ENCODE measurements around the gene HSD17B4. TPM values are rescaled to one million over a fixed set of nuclear protein-coding genes. Genes with fewer than 3 reads are reported as not detected.
"Not testable (repeated sequence)": the region's sequence is repeated elsewhere in the genome, so short reads cannot be mapped to it uniquely, and the experiment has no call there.

Gene HSD17B4
- total RNA-seq, 1 experiment from 2014 or later: 107 TPM

GRCh38 chr5:119439632-119440031 is 12.7 kb upstream of the HSD17B4 start:
- H3K4me3 ChIP-seq; H3K36me3 ChIP-seq; H3K27ac ChIP-seq; H3K9me3 ChIP-seq (replicated peaks); H3K4me1 ChIP-seq (replicated peaks); DNase-seq (ENCODE audit: low read depth in 1 of 2, low spot score in 2 of 2); H3K27me3 ChIP-seq (replicated peaks): not testable (repeated sequence)

GRCh38 chr5:119444643-119445042 is 7.7 kb upstream of the HSD17B4 start:
- H3K4me3 ChIP-seq; H3K4me1 ChIP-seq (replicated peaks); H3K9me3 ChIP-seq (replicated peaks); DNase-seq (ENCODE audit: low read depth in 1 of 2, low spot score in 2 of 2); H3K27me3 ChIP-seq (replicated peaks); H3K27ac ChIP-seq; H3K36me3 ChIP-seq: not testable (repeated sequence)

- Histone ChIP-seq H3K27me3 (replicated peaks) (no peaks in the 10 kb centered on the region), H3K9me3 (replicated peaks) (no peaks in the 10 kb centered on the region), H3K4me1 (replicated peaks) (no peaks in the 10 kb centered on the region), H3K27ac (no peak overlapping the region), H3K36me3 (no peaks in the 10 kb centered on the region), H3K4me3 (no peak overlapping the region)
- DNase-seq (ENCODE audit: low read depth in 1 of 2, low spot score in 2 of 2): no peak
Observed at GRCh38 chr5:119445544-119445943, 6.8 kb upstream of the HSD17B4 start.

- H3K27me3 ChIP-seq (replicated peaks): no peaks in the 10 kb centered on the region
- no peaks in the 10 kb centered on the region for H3K36me3 ChIP-seq
- no peaks in the 10 kb centered on the region; the same call in 1 of the 2 replicates for H3K9me3 ChIP-seq (replicated peaks)
- peaks cover 4% of the 10 kb centered on the region; the same call in 1 of the 2 replicates for H3K4me1 ChIP-seq (replicated peaks)
- H3K27ac ChIP-seq: no peak overlapping the region
- no peak overlapping the region for H3K4me3 ChIP-seq
- DNase-seq (ENCODE audit: low read depth in 1 of 2, low spot score in 2 of 2): no peak
Observed at GRCh38 chr5:119449882-119450281, 2.4 kb upstream of the HSD17B4 start.

GRCh38 chr5:119450627-119451026 is 1.7 kb upstream of the HSD17B4 start:
- H3K4me3 ChIP-seq; H3K4me1 ChIP-seq (replicated peaks); H3K36me3 ChIP-seq; H3K9me3 ChIP-seq (replicated peaks); H3K27me3 ChIP-seq (replicated peaks); H3K27ac ChIP-seq; DNase-seq (ENCODE audit: low read depth in 1 of 2, low spot score in 2 of 2): not testable (repeated sequence)

- Histone ChIP-seq H3K9me3 (replicated peaks) (no peaks in the 10 kb centered on the region; the same call in 1 of the 2 replicates), H3K27ac (no peak overlapping the region), H3K4me3 (no peak overlapping the region), H3K36me3 (no peaks in the 10 kb centered on the region), H3K27me3 (replicated peaks) (no peaks in the 10 kb centered on the region), H3K4me1 (replicated peaks) (peaks cover 4% of the 10 kb centered on the region; the same call in 1 of the 2 replicates)
- DNase-seq (ENCODE audit: low read depth in 1 of 2, low spot score in 2 of 2): no peak
Observed at GRCh38 chr5:119451561-119451960, 736 bp upstream of the HSD17B4 start.

GRCh38 chr5:119452060-119452372 is 281 bp upstream of the HSD17B4 start:
- peaks cover 2% of the 10 kb centered on the region for H3K36me3 ChIP-seq
- DNase-seq (ENCODE audit: low read depth in 1 of 2, low spot score in 2 of 2): no peak
- H3K4me3 ChIP-seq: peak overlapping the region; percentile 70
- H3K9me3 ChIP-seq (replicated peaks): no peaks in the 10 kb centered on the region; the same call in 1 of the 2 replicates
- no peak overlapping the region for H3K27ac ChIP-seq
- H3K4me1 ChIP-seq (replicated peaks): peaks cover 4% of the 10 kb centered on the region; the same call in 1 of the 2 replicates
- H3K27me3 ChIP-seq (replicated peaks): no peaks in the 10 kb centered on the region

- H3K4me1 ChIP-seq (replicated peaks): peaks cover 4% of the 10 kb centered on the region; the same call in 1 of the 2 replicates
- no peak for DNase-seq (ENCODE audit: low read depth in 1 of 2, low spot score in 2 of 2)
- H3K36me3 ChIP-seq: peaks cover 5% of the 10 kb centered on the region
- peak overlapping the region; percentile 70 for H3K4me3 ChIP-seq
- no peaks in the 10 kb centered on the region; the same call in 1 of the 2 replicates for H3K9me3 ChIP-seq (replicated peaks)
- no peak overlapping the region for H3K27ac ChIP-seq
- no peaks in the 10 kb centered on the region for H3K27me3 ChIP-seq (replicated peaks)
Observed at GRCh38 chr5:119453040-119453373, 710 bp downstream of the HSD17B4 start.

GRCh38 chr5:119454171-119454570 is 1.9 kb downstream of the HSD17B4 start:
- H3K36me3 ChIP-seq: peaks cover 5% of the 10 kb centered on the region
- no peak for DNase-seq (ENCODE audit: low read depth in 1 of 2, low spot score in 2 of 2)
- H3K27me3 ChIP-seq (replicated peaks): no peaks in the 10 kb centered on the region
- H3K4me3 ChIP-seq: no peak overlapping the region
- H3K9me3 ChIP-seq (replicated peaks): no peaks in the 10 kb centered on the region; the same call in 1 of the 2 replicates
- H3K27ac ChIP-seq: no peak overlapping the region
- H3K4me1 ChIP-seq (replicated peaks): peaks cover 4% of the 10 kb centered on the region; the same call in 1 of the 2 replicates

- H3K4me1 ChIP-seq (replicated peaks): no peaks in the 10 kb centered on the region
- no peak for DNase-seq (ENCODE audit: low read depth in 1 of 2, low spot score in 2 of 2)
- H3K36me3 ChIP-seq: peaks cover 5% of the 10 kb centered on the region
- H3K27me3 ChIP-seq (replicated peaks): no peaks in the 10 kb centered on the region
- no peak overlapping the region for H3K27ac ChIP-seq
- no peaks in the 10 kb centered on the region for H3K9me3 ChIP-seq (replicated peaks)
- H3K4me3 ChIP-seq: no peak overlapping the region
Observed at GRCh38 chr5:119458911-119459632, 6.8 kb downstream of the HSD17B4 start.

- Histone ChIP-seq H3K36me3 (no peaks in the 10 kb centered on the region), H3K27me3 (replicated peaks) (no peaks in the 10 kb centered on the region), H3K4me1 (replicated peaks) (no peaks in the 10 kb centered on the region), H3K9me3 (replicated peaks) (0 out of 2 replicates have a peak, but pooled peaks cover 2% of the 10 kb centered on the region), H3K27ac (no peak overlapping the region), H3K4me3 (no peak overlapping the region)
- DNase-seq (ENCODE audit: low read depth in 1 of 2, low spot score in 2 of 2): no peak
Observed at GRCh38 chr5:119465640-119466039, 13.3 kb downstream of the HSD17B4 start.

GRCh38 chr5:119468286-119468685 is 16.0 kb downstream of the HSD17B4 start:
- no peak for DNase-seq (ENCODE audit: low read depth in 1 of 2, low spot score in 2 of 2)
- H3K4me3 ChIP-seq: no peak overlapping the region
- no peaks in the 10 kb centered on the region for H3K4me1 ChIP-seq (replicated peaks)

GRCh38 chr5:119470105-119470763 is 17.9 kb downstream of the HSD17B4 start:
- Histone ChIP-seq H3K4me1 (replicated peaks) (no peaks in the 10 kb centered on the region), H3K27ac (no peak overlapping the region), H3K4me3 (no peak overlapping the region), H3K36me3 (no peaks in the 10 kb centered on the region), H3K9me3 (replicated peaks) (0 out of 2 replicates have a peak, but pooled peaks cover 2% of the 10 kb centered on the region), H3K27me3 (replicated peaks) (no peaks in the 10 kb centered on the region)
- no peak for DNase-seq (ENCODE audit: low read depth in 1 of 2, low spot score in 2 of 2)

More at GRCh38 chr5:119468286-119468685, 16.0 kb downstream of the HSD17B4 start:
- Histone ChIP-seq H3K27ac (no peak overlapping the region), H3K36me3 (no peaks in the 10 kb centered on the region), H3K27me3 (replicated peaks) (no peaks in the 10 kb centered on the region), H3K9me3 (replicated peaks) (0 out of 2 replicates have a peak, but pooled peaks cover 2% of the 10 kb centered on the region)

- no peak for DNase-seq (ENCODE audit: low read depth in 1 of 2, low spot score in 2 of 2)
- Histone ChIP-seq H3K27ac (no peak overlapping the region), H3K4me3 (no peak overlapping the region), H3K27me3 (replicated peaks) (no peaks in the 10 kb centered on the region), H3K4me1 (replicated peaks) (no peaks in the 10 kb centered on the region), H3K36me3 (no peaks in the 10 kb centered on the region), H3K9me3 (replicated peaks) (0 out of 2 replicates have a peak, but pooled peaks cover 2% of the 10 kb centered on the region)
Observed at GRCh38 chr5:119470851-119471451, 18.7 kb downstream of the HSD17B4 start.

All from SJSA1 (cell line).